H9 (cell line): ENCODE results near the gene PTGS1. TPM values are rescaled to one million over a fixed set of nuclear protein-coding genes. Genes with fewer than 3 reads are reported as not detected.

Experiments
- DNase-seq: peaks from one replicate; pipeline ENCODE4 v3.0.0-alpha.2; 2017
- H2AFZ ChIP-seq: one replicate; pipeline ENCODE4 v1.6.1; 2013; ENCODE audit warnings: mild to moderate bottlenecking, low read length, control low read depth, moderate library complexity
- H2AK5ac ChIP-seq: 2 replicates; pipeline ENCODE4 v1.6.1; 2013; ENCODE audit warnings: low read length, control low read depth, mixed read lengths; ENCODE audit not compliant: insufficient read length
- H2BK120ac ChIP-seq: one replicate; pipeline ENCODE4 v1.6.1; 2013; ENCODE audit warnings: low read depth, mild to moderate bottlenecking, low read length, control low read depth, inconsistent platforms; ENCODE audit not compliant: poor library complexity, severe bottlenecking
- H2BK12ac ChIP-seq: 2 replicates; pipeline ENCODE4 v1.6.1; 2013; ENCODE audit warnings: low read length, control low read depth, mixed read lengths, low read depth; ENCODE audit not compliant: insufficient read length
- H2BK15ac ChIP-seq: 2 replicates; pipeline ENCODE4 v1.6.1; 2013; ENCODE audit warnings: low read depth, low read length, control low read depth
- H2BK20ac ChIP-seq: one replicate; pipeline ENCODE4 v1.6.1; 2013; ENCODE audit warnings: low read depth, mild to moderate bottlenecking, low read length, control low read depth, inconsistent platforms; ENCODE audit not compliant: poor library complexity, severe bottlenecking
- H2BK5ac ChIP-seq: 2 replicates; pipeline ENCODE4 v1.6.1; 2013; ENCODE audit warnings: low read length, control low read depth, mixed read lengths; ENCODE audit not compliant: insufficient read length
- H3K14ac ChIP-seq: 2 replicates; pipeline ENCODE4 v1.6.1; 2013; ENCODE audit warnings: low read length, control low read depth; ENCODE audit not compliant: insufficient read depth
- H3K18ac ChIP-seq: 2 replicates; pipeline ENCODE4 v1.6.1; 2013; ENCODE audit warnings: low read depth, mild to moderate bottlenecking, mixed read lengths, low read length, control low read depth; ENCODE audit not compliant: insufficient read length
- H3K23ac ChIP-seq: 2 replicates; pipeline ENCODE4 v1.6.1; 2013; ENCODE audit warnings: low read length, control low read depth, mixed read lengths, low read depth; ENCODE audit not compliant: insufficient read length
- H3K23me2 ChIP-seq: 2 replicates; pipeline ENCODE4 v1.6.1; 2013; ENCODE audit warnings: low read depth, mild to moderate bottlenecking, mixed read lengths, low read length, control low read depth; ENCODE audit not compliant: insufficient read length, poor library complexity, severe bottlenecking
- H3K27ac ChIP-seq: 2 replicates; pipeline ENCODE4 v1.5.1; 2013; ENCODE audit warnings: low read length, control low read depth, mixed read lengths, low read depth; ENCODE audit not compliant: insufficient read length
- H3K27me3 ChIP-seq: 2 replicates; pipeline ENCODE4 v1.6.1; 2013; ENCODE audit warnings: low read length, control low read depth, inconsistent platforms; ENCODE audit not compliant: insufficient read depth
- H3K4ac ChIP-seq: 2 replicates; pipeline ENCODE4 v1.6.1; 2013; ENCODE audit warnings: low read depth, mild to moderate bottlenecking, control low read depth, inconsistent platforms, low read length, moderate library complexity
- H3K4me1 ChIP-seq: 2 replicates; pipeline ENCODE4 v1.6.1; 2013; ENCODE audit warnings: low read length, control low read depth, inconsistent platforms; ENCODE audit not compliant: insufficient read depth
- H3K4me2 ChIP-seq: 2 replicates; pipeline ENCODE4 v1.6.1; 2013; ENCODE audit warnings: low read length, control low read depth, mixed read lengths; ENCODE audit not compliant: insufficient read length, insufficient read depth
- H3K56ac ChIP-seq: 2 replicates; pipeline ENCODE4 v1.6.1; 2013; ENCODE audit warnings: low read depth, mild to moderate bottlenecking, mixed read lengths, low read length, control low read depth; ENCODE audit not compliant: insufficient read length
- H3K79me1 ChIP-seq: 2 replicates; pipeline ENCODE4 v1.6.1; 2013; ENCODE audit warnings: low read depth, mild to moderate bottlenecking, moderate library complexity, low read length, control low read depth, inconsistent platforms; ENCODE audit not compliant: insufficient read depth, poor library complexity, severe bottlenecking
- H3K79me2 ChIP-seq: 2 replicates; pipeline ENCODE4 v1.6.1; 2013; ENCODE audit warnings: low read length, control low read depth, inconsistent platforms; ENCODE audit not compliant: insufficient read depth
- H3K9ac ChIP-seq: 2 replicates; pipeline ENCODE4 v1.6.1; 2013; ENCODE audit warnings: low read length, control low read depth, mixed read lengths; ENCODE audit not compliant: insufficient read length; ENCODE audit errors: extremely low read depth
- H3K9me3 ChIP-seq: one replicate; pipeline ENCODE4 v1.6.1; 2013; ENCODE audit warnings: low read depth, low read length, inconsistent platforms; ENCODE audit not compliant: control insufficient read depth
- H3T11ph ChIP-seq: one replicate; pipeline ENCODE4 v1.6.1; 2013; ENCODE audit warnings: mild to moderate bottlenecking, low read length, control low read depth, inconsistent platforms
- H4K20me1 ChIP-seq: one replicate; pipeline ENCODE4 v1.6.1; 2013; ENCODE audit not compliant: control insufficient read depth, insufficient read length, insufficient read depth
- H4K5ac ChIP-seq: 2 replicates; pipeline ENCODE4 v1.6.1; 2013; ENCODE audit warnings: low read depth, mild to moderate bottlenecking, mixed read lengths, low read length, control low read depth; ENCODE audit not compliant: insufficient read length
- H4K8ac ChIP-seq: replicated peaks from 2 replicates; pipeline ENCODE4 v1.6.1; 2013; ENCODE audit warnings: low read length, control low read depth, mixed read lengths, low read depth; ENCODE audit not compliant: insufficient read length
- H4K91ac ChIP-seq: 2 replicates; pipeline ENCODE4 v1.6.1; 2013; ENCODE audit warnings: low read depth, mild to moderate bottlenecking, moderate library complexity, mixed read lengths, low read length, control low read depth; ENCODE audit not compliant: insufficient read length
- H3K27ac Mint-ChIP-seq, 3 experiments: 2 replicates in 2 of 3; 3 replicates in 1 of 3; pipeline ENCODE4 v1.8.0; 2020 to 2021; ENCODE audit warnings: mixed read lengths in 3 of 3, mild to moderate bottlenecking in 1 of 3, moderate library complexity in 1 of 3
- H3K27me3 Mint-ChIP-seq: 2 replicates; pipeline ENCODE4 v1.8.0; 2021; ENCODE audit warnings: low read depth, mild to moderate bottlenecking, moderate library complexity, mixed read lengths
- H3K36me3 Mint-ChIP-seq, 3 experiments: 2 replicates in 2 of 3; 3 replicates in 1 of 3; pipeline ENCODE4 v1.8.0; 2020 to 2021; ENCODE audit warnings: low read depth in 3 of 3, mixed read lengths in 3 of 3; ENCODE audit not compliant: insufficient read depth in 1 of 3
- H3K4me1 Mint-ChIP-seq, 2 experiments: 2 replicates each; pipeline ENCODE4 v1.8.0; 2020; ENCODE audit warnings: mixed read lengths in 2 of 2
- H3K4me3 Mint-ChIP-seq, 2 experiments: 2 replicates in 1 of 2; 3 replicates in 1 of 2; pipeline ENCODE4 v1.8.0; 2020 to 2021; ENCODE audit warnings: mild to moderate bottlenecking in 2 of 2, mixed read lengths in 2 of 2, moderate library complexity in 1 of 2
- H3K9me3 Mint-ChIP-seq, 2 experiments: 2 replicates in 1 of 2; 3 replicates in 1 of 2; pipeline ENCODE4 v1.8.0; 2020; ENCODE audit warnings: mild to moderate bottlenecking in 2 of 2, mixed read lengths in 2 of 2, moderate library complexity in 1 of 2
- WGBS: extraction: QIAGEN DNeasy Blood & Tissue Kit; methylation state at CpG from one replicate; pipeline ENCODE4 v1.1.7; 2013; ENCODE audit warnings: missing lambda C conversion rate, low lambda C conversion rate, mixed read lengths; ENCODE audit not compliant: insufficient read length; ENCODE audit errors: extremely low coverage; 5-methylcytosine and 5-hydroxymethylcytosine counted together
- total RNA-seq: library from RNA; stranded (reverse); gene quantifications from 2 replicates; pipeline ENCODE4 v1.2.1, GENCODE V29; 2021
- TF ChIP-seq, protein P1 (sequence below): fragments of 200-600 bp; sonication (generic); conservative IDR thresholded peaks from 3 replicates; pipeline ENCODE4 v1.8.0; 2021; ENCODE audit warnings: antibody characterized with exemption, mild to moderate bottlenecking

Gene PTGS1
- total RNA-seq, 1 experiment from 2014 or later, result 1.3 TPM

DNA sequence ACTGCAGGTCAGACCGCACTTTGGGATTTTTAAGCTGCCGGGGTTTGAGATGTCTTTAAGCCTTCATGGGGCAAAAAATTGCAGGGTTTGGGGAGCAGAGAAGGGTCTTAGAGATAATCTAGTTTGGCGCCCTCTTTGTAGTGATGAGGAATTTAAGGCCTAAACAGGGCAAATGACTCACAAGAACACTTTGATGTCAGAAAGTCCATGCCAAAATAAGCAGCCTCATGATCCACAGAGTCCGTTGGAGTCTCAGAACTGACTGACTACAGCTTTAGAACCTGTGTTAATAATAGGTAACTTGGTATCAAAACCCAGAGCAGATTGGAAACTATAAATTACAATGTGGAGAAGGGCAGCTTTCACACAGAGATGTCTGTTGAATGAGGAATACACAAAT lies 35.9 kb upstream of the PTGS1 start:
- Histone ChIP-seq H4K5ac (no peak overlapping the region), H3K79me1 (no peaks in the 10 kb centered on the region), H2AFZ (no peak overlapping the region), H2BK12ac (no peak overlapping the region), H3K18ac (no peak overlapping the region), H2AK5ac (no peak overlapping the region), H3T11ph (no peak overlapping the region), H3K9ac (no peak overlapping the region), H2BK120ac (no peak overlapping the region), H3K9me3 (no peaks in the 10 kb centered on the region), H3K4ac (no peak overlapping the region), H3K27me3 (no peaks in the 10 kb centered on the region), H3K56ac (no peak overlapping the region), H3K23ac (no peak overlapping the region), H2BK5ac (no peak overlapping the region), H4K20me1 (no peaks in the 10 kb centered on the region), H2BK20ac (no peak overlapping the region), H3K14ac (no peak overlapping the region), H2BK15ac (no peak overlapping the region), H3K23me2 (no peaks in the 10 kb centered on the region), H4K91ac (no peak overlapping the region), H3K4me2 (no peak overlapping the region), H4K8ac (no peak overlapping the region), H3K27ac (no peak overlapping the region), H3K79me2 (no peaks in the 10 kb centered on the region), H3K4me1 (peaks cover 14% of the 10 kb centered on the region; the same call in 1 of the 2 replicates)
- peaks cover 57 to 72% of the 10 kb centered on the region in 2 experiments for H3K4me1 Mint-ChIP-seq
- TF ChIP-seq, protein P1, sequence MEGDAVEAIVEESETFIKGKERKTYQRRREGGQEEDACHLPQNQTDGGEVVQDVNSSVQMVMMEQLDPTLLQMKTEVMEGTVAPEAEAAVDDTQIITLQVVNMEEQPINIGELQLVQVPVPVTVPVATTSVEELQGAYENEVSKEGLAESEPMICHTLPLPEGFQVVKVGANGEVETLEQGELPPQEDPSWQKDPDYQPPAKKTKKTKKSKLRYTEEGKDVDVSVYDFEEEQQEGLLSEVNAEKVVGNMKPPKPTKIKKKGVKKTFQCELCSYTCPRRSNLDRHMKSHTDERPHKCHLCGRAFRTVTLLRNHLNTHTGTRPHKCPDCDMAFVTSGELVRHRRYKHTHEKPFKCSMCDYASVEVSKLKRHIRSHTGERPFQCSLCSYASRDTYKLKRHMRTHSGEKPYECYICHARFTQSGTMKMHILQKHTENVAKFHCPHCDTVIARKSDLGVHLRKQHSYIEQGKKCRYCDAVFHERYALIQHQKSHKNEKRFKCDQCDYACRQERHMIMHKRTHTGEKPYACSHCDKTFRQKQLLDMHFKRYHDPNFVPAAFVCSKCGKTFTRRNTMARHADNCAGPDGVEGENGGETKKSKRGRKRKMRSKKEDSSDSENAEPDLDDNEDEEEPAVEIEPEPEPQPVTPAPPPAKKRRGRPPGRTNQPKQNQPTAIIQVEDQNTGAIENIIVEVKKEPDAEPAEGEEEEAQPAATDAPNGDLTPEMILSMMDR, result no peak; the same call in 2 of the 3 replicates
- no peaks in the 10 kb centered on the region for H3K36me3 Mint-ChIP-seq
- no CpG with 5 or more reads among the region's 4 CpGs for WGBS
- H3K27ac Mint-ChIP-seq, result no peak overlapping the region
- no peak for DNase-seq
- H3K9me3 Mint-ChIP-seq, result no peaks in the 10 kb centered on the region
- no peak overlapping the region for H3K4me3 Mint-ChIP-seq
- H3K27me3 Mint-ChIP-seq, result peaks cover 9% of the 10 kb centered on the region
